ENCODE measurements around the gene KRT7. TPM values are rescaled to one million over a fixed set of nuclear protein-coding genes. Genes with fewer than 3 reads are reported as not detected.
"Not testable (repeated sequence)": the region's sequence is repeated elsewhere in the genome, so short reads cannot be mapped to it uniquely, and the experiment has no call there.

The KRT7 gene
- total RNA-seq, 1 donor from 2014 or later = not detected

GRCh38 chr12:52290483-52291134, 57.6 kb downstream of the KRT7 start:
- DNase-seq (ENCODE audit: low spot score in 2 of 2); FAIRE-seq: not testable (repeated sequence)

DNA sequence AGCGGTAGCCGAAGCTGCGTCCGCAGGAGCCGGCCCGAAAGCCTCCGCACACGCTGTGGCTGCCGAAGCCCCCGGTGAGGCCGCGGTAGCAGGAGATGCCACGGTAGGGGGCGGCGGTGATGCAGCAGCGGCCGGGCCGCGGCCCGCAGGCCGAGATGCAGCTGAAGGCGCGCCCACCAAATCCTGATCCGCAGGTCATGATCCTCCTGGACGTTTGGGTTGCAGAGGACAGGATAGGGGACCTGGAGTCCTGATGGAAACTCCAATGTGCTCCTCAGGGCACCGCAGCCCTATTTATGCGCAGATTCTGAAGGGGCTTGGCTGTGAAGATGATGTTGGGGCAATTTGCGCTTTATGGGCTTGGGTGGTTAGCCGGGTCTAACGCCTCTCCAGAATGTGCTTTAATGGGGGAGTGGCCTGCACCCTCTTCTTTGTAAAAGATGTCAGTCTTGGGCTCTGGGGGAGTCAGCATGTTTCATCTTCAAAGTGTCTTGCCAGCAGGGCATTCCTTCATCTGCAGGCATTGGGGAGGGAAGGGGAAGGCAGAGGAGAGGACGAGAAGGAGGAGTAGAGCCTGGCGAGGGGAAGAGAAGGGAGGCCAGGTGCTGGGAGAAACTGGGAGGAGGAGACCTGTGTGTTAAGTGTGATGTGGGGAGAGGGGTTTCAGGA, 58.4 kb downstream of the KRT7 start, which contains the start of gene KRT81:
KRT81 (minus strand) TSS at position 268 of the 669 bp plus-strand sequence; CDS start at position 199, 69 bp downstream.
- DNase-seq (ENCODE audit: low spot score in 2 of 2) (no peak), FAIRE-seq (no peak)

GRCh38 chr12:52293926-52294325, 60.9 kb downstream of the KRT7 start:
- FAIRE-seq = no peak
- no peak for DNase-seq (ENCODE audit: low spot score in 2 of 2)

- FAIRE-seq = no peak
- DNase-seq (ENCODE audit: low spot score in 2 of 2) = no peak
Observed at GRCh38 chr12:52294803-52295202, 61.8 kb downstream of the KRT7 start.

- DNase-seq (ENCODE audit: low spot score in 2 of 2) (no peak), FAIRE-seq (no peak)
Observed at GRCh38 chr12:52295663-52296062, 62.6 kb downstream of the KRT7 start.

GRCh38 chr12:52296572-52297215, 63.7 kb downstream of the KRT7 start:
- DNase-seq (ENCODE audit: low spot score in 2 of 2) = no peak

More at GRCh38 chr12:52296572-52297215, 63.7 kb downstream of the KRT7 start:
- no peak for FAIRE-seq

Other genes starting within 250 kb of the KRT7 start
- 2.4 TPM for gene TAMALIN, start 226.3 kb upstream of the KRT7 start, total RNA-seq
- 5.3 TPM for gene NR4A1, start 181.8 kb upstream of the KRT7 start, total RNA-seq
- gene ATG101, start 163.3 kb upstream of the KRT7 start, total RNA-seq = 26.5 TPM
- gene SMIM41, start 153.5 kb upstream of the KRT7 start, total RNA-seq = not detected
- gene KRT80, start 41.2 kb upstream of the KRT7 start, total RNA-seq = not detected
- gene KRT86, start 41.4 kb downstream of the KRT7 start, total RNA-seq = under 0.01 TPM
- gene KRT81, start 58.3 kb downstream of the KRT7 start, total RNA-seq = not detected
- not detected for gene KRT83, start 88.2 kb downstream of the KRT7 start, total RNA-seq
- not detected for gene KRT85, start 134.2 kb downstream of the KRT7 start, total RNA-seq
- not detected for gene KRT84, start 152.4 kb downstream of the KRT7 start, total RNA-seq
- not detected for gene KRT82, start 173.1 kb downstream of the KRT7 start, total RNA-seq
- not detected for gene KRT75, start 201.1 kb downstream of the KRT7 start, total RNA-seq
- not detected for gene KRT6B, start 218.9 kb downstream of the KRT7 start, total RNA-seq
- not detected for gene KRT6C, start 240.6 kb downstream of the KRT7 start, total RNA-seq